GM12801 (cell line): Measurements from ENCODE around the gene RIN1.

Experiments used
- CTCF ChIP-seq: IDR thresholded peaks from one replicate; pipeline ENCODE4 v1.5.1; 2011; ENCODE audit warnings: control low read depth; ENCODE audit not compliant: insufficient read length; ENCODE audit errors: extremely low read depth

RIN1 gene

GRCh38 chr11:66338276-66339161 lies 2.3 kb upstream of the RIN1 start:
- TF ChIP-seq CTCF = no peak

- no peak for TF ChIP-seq CTCF
Observed at GRCh38 chr11:66337103-66337899, 1.1 kb upstream of the RIN1 start.

GRCh38 chr11:66335531-66336233 lies 552 bp downstream of the RIN1 start:
- TF ChIP-seq CTCF = no peak

- no peak for TF ChIP-seq CTCF
Observed at GRCh38 chr11:66334605-66335442, 1.4 kb downstream of the RIN1 start.

- TF ChIP-seq CTCF = no peak
Observed at GRCh38 chr11:66333896-66334604, 2.2 kb downstream of the RIN1 start.

GRCh38 chr11:66333220-66333877 lies 2.9 kb downstream of the RIN1 start:
- no peak for TF ChIP-seq CTCF
